Posterior vena cava (tissue), 2 donors: Measurements from ENCODE around the gene CRACR2B. TPM values are rescaled to one million over a fixed set of nuclear protein-coding genes. Genes with fewer than 3 reads are reported as not detected.

Experiments
- DNase-seq: peaks from one replicate; pipeline ENCODE4 v3.0.0-alpha.2; 2020; ENCODE audit warnings: low spot score
- intact Hi-C, 2 donors: fragments of 100-400 bp; cut with DNase I; formaldehyde crosslinking; loops; one replicate each; pipeline versions ENCODE4 v1.14.1 to v1.14.2; 2022 to 2023
- total RNA-seq, 2 donors: library from RNA; stranded (reverse); fragmentation: NEBNext Ultra II Directional; extraction: Animal tissue kit (Norgen Biotek cat#: 25700); gene quantifications; one replicate each; pipeline ENCODE4 v1.2.1, GENCODE V29; 2021
- donor health status: DM: yes; HTN: yes; CAD: no.
- donor health status: DM: yes; HTN: yes; CAD: no.

The CRACR2B gene
- total RNA-seq, 2 donors from 2014 or later = 3.5 to 4.3 TPM

GRCh38 chr11:870127-870413 lies 42.4 kb downstream of the CRACR2B start:
- intact Hi-C loops = no loop called here
- DNase-seq = no peak

- DNase-seq = no peak
- intact Hi-C loops = no loop called here
These were observed 42.7 kb downstream of the CRACR2B start for GRCh38 chr11:870418-870817.

GRCh38 chr11:871472-871871 lies 43.8 kb downstream of the CRACR2B start:
- no peak for DNase-seq
- intact Hi-C loops = no loop called here

GRCh38 chr11:872799-873198 lies 45.1 kb downstream of the CRACR2B start:
- no peak for DNase-seq
- intact Hi-C loops = no loop called here

- no peak for DNase-seq
- intact Hi-C loops = no loop called here
These were observed 46.0 kb downstream of the CRACR2B start for GRCh38 chr11:873706-874105.

GRCh38 chr11:875203-875602 lies 47.5 kb downstream of the CRACR2B start:
- DNase-seq = no peak
- intact Hi-C loops = no loop called here

GRCh38 chr11:875769-876301 lies 48.1 kb downstream of the CRACR2B start:
- DNase-seq = no peak
- intact Hi-C loops = no loop called here

- no peak for DNase-seq
- intact Hi-C loops = no loop called here
These were observed 48.8 kb downstream of the CRACR2B start for GRCh38 chr11:876545-876944.

- intact Hi-C loops = no loop called here
These were observed 49.8 kb downstream of the CRACR2B start for GRCh38 chr11:877565-877964.

GRCh38 chr11:880447-880846 lies 52.7 kb downstream of the CRACR2B start:
- no peak for DNase-seq
- intact Hi-C loops = no loop called here

More at GRCh38 chr11:877565-877964, 49.8 kb downstream of the CRACR2B start:
- DNase-seq = no peak

Other genes starting within 250 kb of the CRACR2B start
- 10 to 100 TPM; 10.3 to 16.4 TPM for gene IRF7, start 212.0 kb upstream of the CRACR2B start, total RNA-seq
- under 1 TPM in 1 of 2 donors, not detected in 1; 0.10 TPM for gene CDHR5, start 203.0 kb upstream of the CRACR2B start, total RNA-seq
- not detected for gene SCT, start 200.7 kb upstream of the CRACR2B start, total RNA-seq
- gene DRD4, start 190.7 kb upstream of the CRACR2B start, total RNA-seq = under 1 TPM; 0.48 to 0.51 TPM
- 10 to 100 TPM; 22.9 to 25.5 TPM for gene DEAF1, start 132.7 kb upstream of the CRACR2B start, total RNA-seq
- 10 to 100 TPM; 13.5 to 19.3 TPM for gene TMEM80, start 132.1 kb upstream of the CRACR2B start, total RNA-seq
- 10 to 100 TPM; 23.8 to 38.3 TPM for gene EPS8L2, start 121.7 kb upstream of the CRACR2B start, total RNA-seq
- 100 to 1,000 TPM in 1 of 2 donors, 10 to 100 TPM in 1; 76.8 to 109 TPM for gene TALDO1, start 80.5 kb upstream of the CRACR2B start, total RNA-seq
- 10 to 100 TPM; 33.0 to 38.8 TPM for gene GATD1, start 50.4 kb upstream of the CRACR2B start, total RNA-seq
- gene CEND1, start 37.8 kb upstream of the CRACR2B start, total RNA-seq = not detected
- gene SLC25A22, start 29.6 kb upstream of the CRACR2B start, total RNA-seq = 10 to 100 TPM; 10.6 to 11.2 TPM
- 1 to 10 TPM; 6.0 to 6.5 TPM for gene PIDD1, start 22.7 kb upstream of the CRACR2B start, total RNA-seq
- 1,000 to 10,000 TPM; 1,286 to 1,386 TPM for gene RPLP2, start 18.0 kb upstream of the CRACR2B start, total RNA-seq
- 10 to 100 TPM; 80.7 to 85.5 TPM for gene PNPLA2, start 9.0 kb upstream of the CRACR2B start, total RNA-seq
- gene CD151, start 5.0 kb downstream of the CRACR2B start, total RNA-seq = 100 to 1,000 TPM; 473 to 490 TPM
- gene POLR2L, start 14.6 kb downstream of the CRACR2B start, total RNA-seq = 10 to 100 TPM; 63.9 to 91.4 TPM
- gene TSPAN4, start 14.9 kb downstream of the CRACR2B start, total RNA-seq = 10 to 100 TPM; 75.7 to 97.3 TPM
- 10 to 100 TPM; 57.9 to 88.5 TPM for gene CHID1, start 82.9 kb downstream of the CRACR2B start, total RNA-seq
- 100 to 1,000 TPM in 1 of 2 donors, 10 to 100 TPM in 1; 83.5 to 117 TPM for gene AP2A2, start 98.0 kb downstream of the CRACR2B start, total RNA-seq
- gene MUC6, start 208.8 kb downstream of the CRACR2B start, total RNA-seq = not detected
- gene MUC2, start 247.0 kb downstream of the CRACR2B start, total RNA-seq = under 1 TPM in 1 of 2 donors, not detected in 1; 0.05 TPM